Measurements from ENCODE around the gene RNASEL.
A peak's percentile ranks its signal among the peaks of the same experiment; 100 is the strongest.

RNASEL gene

DNA sequence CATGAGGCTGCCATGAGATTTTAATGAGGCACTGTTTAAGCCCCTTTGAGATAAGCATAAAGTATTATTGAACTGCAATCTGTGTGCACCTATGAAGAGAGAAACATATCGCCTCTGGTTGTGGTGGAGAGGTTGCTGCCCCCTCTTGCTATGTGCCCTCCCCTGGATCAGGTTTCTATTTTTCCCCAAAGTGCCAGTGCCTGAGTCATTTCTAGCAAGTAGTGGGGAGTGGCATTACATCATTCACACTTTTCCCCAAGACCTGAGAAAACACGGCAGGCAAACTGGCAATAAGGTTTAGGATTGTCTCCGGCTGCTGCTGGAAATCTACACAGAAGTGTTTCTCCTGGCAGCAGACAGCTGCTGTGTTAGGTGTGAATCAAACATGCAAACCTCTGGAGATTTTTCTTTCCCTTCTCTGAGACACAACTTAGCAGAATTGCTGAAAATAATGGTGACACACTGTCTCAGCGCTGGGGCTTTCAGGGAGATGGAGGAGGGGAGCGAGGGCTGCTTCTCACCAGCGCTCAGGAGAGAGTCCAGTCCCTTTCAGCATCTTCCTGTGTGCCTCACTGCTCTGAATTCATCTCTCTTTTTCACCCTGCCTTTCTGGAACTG is 28.8 kb upstream of the RNASEL start:
- H3K27me3 ChIP-seq (ENCODE audit: control insufficient read depth in 1 of 2, insufficient read depth in 2 of 2, low read length in 2 of 2) = no peaks in the 10 kb centered on the region
- H3K9ac ChIP-seq (ENCODE audit: low read length) = no peak overlapping the region
- no peaks in the 10 kb centered on the region for H3K36me3 ChIP-seq (ENCODE audit: insufficient read depth, low read length)
- H3K4me1 ChIP-seq (ENCODE audit: insufficient read depth, low read length) = peaks cover 18% of the 10 kb centered on the region
- H3K9me3 ChIP-seq (ENCODE audit: low read length) = no peaks in the 10 kb centered on the region
- no peak overlapping the region for H3K4me3 ChIP-seq (ENCODE audit: low read depth in 1 of 2, low read length in 2 of 2)
- no peak overlapping the region for H3K27ac ChIP-seq (ENCODE audit: low read depth, low read length)

- no peaks in the 10 kb centered on the region for H3K36me3 ChIP-seq (ENCODE audit: insufficient read depth, low read length)
- H3K27ac ChIP-seq (ENCODE audit: low read depth, low read length) = no peak overlapping the region
Measured at GRCh38 chr1:182617014-182617429, 28.0 kb upstream of the RNASEL start.

GRCh38 chr1:182616130-182617013 is 27.3 kb upstream of the RNASEL start:
- Histone ChIP-seq H3K4me3 (ENCODE audit: low read depth in 1 of 2, low read length in 2 of 2) (peak overlapping the region in 1 of 2 donors; percentile 64), H3K36me3 (ENCODE audit: insufficient read depth, low read length) (no peaks in the 10 kb centered on the region), H3K4me1 (ENCODE audit: insufficient read depth, low read length) (peaks cover 18% of the 10 kb centered on the region), H3K27me3 (ENCODE audit: control insufficient read depth in 1 of 2, insufficient read depth in 2 of 2, low read length in 2 of 2) (no peaks in the 10 kb centered on the region), H3K9ac (ENCODE audit: low read length) (no peak overlapping the region), H3K9me3 (ENCODE audit: low read length) (no peaks in the 10 kb centered on the region), H3K27ac (ENCODE audit: low read depth, low read length) (peak overlapping the region; percentile 89)

More at GRCh38 chr1:182617014-182617429, 28.0 kb upstream of the RNASEL start:
- Histone ChIP-seq H3K9me3 (ENCODE audit: low read length) (no peaks in the 10 kb centered on the region), H3K4me3 (ENCODE audit: low read depth in 1 of 2, low read length in 2 of 2) (no peak overlapping the region), H3K9ac (ENCODE audit: low read length) (no peak overlapping the region), H3K27me3 (ENCODE audit: control insufficient read depth in 1 of 2, insufficient read depth in 2 of 2, low read length in 2 of 2) (no peaks in the 10 kb centered on the region), H3K4me1 (ENCODE audit: insufficient read depth, low read length) (peaks cover 18% of the 10 kb centered on the region)

- Histone ChIP-seq H3K27ac (ENCODE audit: low read depth, low read length) (peak overlapping the region; percentile 89), H3K27me3 (ENCODE audit: control insufficient read depth in 1 of 2, insufficient read depth in 2 of 2, low read length in 2 of 2) (no peaks in the 10 kb centered on the region), H3K4me1 (ENCODE audit: insufficient read depth, low read length) (peaks cover 18% of the 10 kb centered on the region), H3K4me3 (ENCODE audit: low read depth in 1 of 2, low read length in 2 of 2) (peak overlapping the region; percentile 26 to 64), H3K9ac (ENCODE audit: low read length) (peak overlapping the region; percentile 35), H3K9me3 (ENCODE audit: low read length) (no peaks in the 10 kb centered on the region), H3K36me3 (ENCODE audit: insufficient read depth, low read length) (no peaks in the 10 kb centered on the region)
Measured at GRCh38 chr1:182615468-182616129, 26.5 kb upstream of the RNASEL start.

DNA sequence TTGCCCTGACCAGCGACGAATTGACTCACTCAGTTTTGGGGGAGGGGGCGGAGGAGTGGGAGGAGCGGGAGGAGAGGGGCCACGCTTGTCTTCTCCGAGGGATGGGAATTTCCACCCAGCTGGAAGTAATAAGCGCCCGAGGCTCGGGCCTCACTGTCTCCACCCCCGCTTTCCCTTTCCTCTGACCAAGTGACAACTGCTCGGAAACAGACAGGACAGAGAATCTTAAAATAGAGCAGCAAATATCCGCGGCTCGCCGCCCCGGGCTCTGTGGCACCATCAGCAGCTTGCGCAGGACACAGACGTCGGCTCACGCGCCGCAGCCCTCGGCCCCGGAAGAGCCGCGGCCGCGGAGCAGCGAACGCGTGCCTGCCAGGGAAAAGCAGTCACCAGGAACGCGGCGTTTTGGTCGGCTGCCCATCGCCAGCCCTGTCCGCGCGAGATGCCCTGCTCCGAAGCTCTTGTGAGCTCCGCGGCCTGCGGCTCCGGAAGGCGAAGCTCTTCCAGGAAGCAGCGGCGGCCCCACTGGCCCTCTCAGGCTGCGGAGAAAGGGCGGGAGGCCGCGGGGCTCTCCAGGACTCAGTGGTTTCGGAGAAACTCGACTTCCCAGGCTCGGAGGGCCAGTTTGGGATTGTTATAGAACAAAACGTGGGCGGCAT is 25.9 kb upstream of the RNASEL start:
- no peaks in the 10 kb centered on the region for H3K9me3 ChIP-seq (ENCODE audit: low read length)
- H3K4me1 ChIP-seq (ENCODE audit: insufficient read depth, low read length) = peaks cover 18% of the 10 kb centered on the region
- H3K27ac ChIP-seq (ENCODE audit: low read depth, low read length) = peak overlapping the region; percentile 89
- no peaks in the 10 kb centered on the region for H3K36me3 ChIP-seq (ENCODE audit: insufficient read depth, low read length)
- no peaks in the 10 kb centered on the region for H3K27me3 ChIP-seq (ENCODE audit: control insufficient read depth in 1 of 2, insufficient read depth in 2 of 2, low read length in 2 of 2)
- peak overlapping the region; percentile 26 to 64 for H3K4me3 ChIP-seq (ENCODE audit: low read depth in 1 of 2, low read length in 2 of 2)
- peak overlapping the region; percentile 35 for H3K9ac ChIP-seq (ENCODE audit: low read length)

DNA sequence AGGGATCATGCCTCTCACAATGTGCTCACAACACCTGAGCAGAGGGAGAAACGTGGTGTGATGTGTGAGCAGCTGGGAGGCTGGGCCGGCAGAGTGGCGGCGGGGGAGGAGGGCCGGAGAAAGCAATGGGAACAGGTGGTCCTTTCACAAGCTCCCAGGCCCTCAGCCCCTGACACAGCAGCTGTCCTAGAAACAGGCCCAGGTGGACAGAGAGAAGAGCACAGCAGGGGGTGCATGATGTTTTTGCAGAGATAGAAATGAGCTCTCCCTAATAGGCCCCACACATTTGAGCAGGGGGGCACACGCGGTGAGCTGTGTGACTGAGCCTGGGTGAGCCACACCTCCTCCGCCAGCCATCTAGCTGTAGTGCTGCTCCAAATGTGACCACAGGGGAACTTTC is 22.7 kb upstream of the RNASEL start:
- Histone ChIP-seq H3K9me3 (ENCODE audit: low read length) (no peaks in the 10 kb centered on the region), H3K27me3 (ENCODE audit: control insufficient read depth in 1 of 2, insufficient read depth in 2 of 2, low read length in 2 of 2) (no peaks in the 10 kb centered on the region)

GRCh38 chr1:182611326-182611725 is 22.3 kb upstream of the RNASEL start:
- Histone ChIP-seq H3K27me3 (ENCODE audit: control insufficient read depth in 1 of 2, insufficient read depth in 2 of 2, low read length in 2 of 2) (no peaks in the 10 kb centered on the region), H3K4me1 (ENCODE audit: insufficient read depth, low read length) (peaks cover 14% of the 10 kb centered on the region), H3K4me3 (ENCODE audit: low read depth in 1 of 2, low read length in 2 of 2) (no peak overlapping the region), H3K36me3 (ENCODE audit: insufficient read depth, low read length) (no peaks in the 10 kb centered on the region), H3K27ac (ENCODE audit: low read depth, low read length) (no peak overlapping the region), H3K9me3 (ENCODE audit: low read length) (no peaks in the 10 kb centered on the region), H3K9ac (ENCODE audit: low read length) (no peak overlapping the region)

More for the DNA sequence above, 22.7 kb upstream of the RNASEL start:
- peaks cover 18% of the 10 kb centered on the region for H3K4me1 ChIP-seq (ENCODE audit: insufficient read depth, low read length)
- no peak overlapping the region for H3K4me3 ChIP-seq (ENCODE audit: low read depth in 1 of 2, low read length in 2 of 2)
- no peak overlapping the region for H3K9ac ChIP-seq (ENCODE audit: low read length)
- H3K36me3 ChIP-seq (ENCODE audit: insufficient read depth, low read length) = no peaks in the 10 kb centered on the region
- no peak overlapping the region for H3K27ac ChIP-seq (ENCODE audit: low read depth, low read length)

DNA sequence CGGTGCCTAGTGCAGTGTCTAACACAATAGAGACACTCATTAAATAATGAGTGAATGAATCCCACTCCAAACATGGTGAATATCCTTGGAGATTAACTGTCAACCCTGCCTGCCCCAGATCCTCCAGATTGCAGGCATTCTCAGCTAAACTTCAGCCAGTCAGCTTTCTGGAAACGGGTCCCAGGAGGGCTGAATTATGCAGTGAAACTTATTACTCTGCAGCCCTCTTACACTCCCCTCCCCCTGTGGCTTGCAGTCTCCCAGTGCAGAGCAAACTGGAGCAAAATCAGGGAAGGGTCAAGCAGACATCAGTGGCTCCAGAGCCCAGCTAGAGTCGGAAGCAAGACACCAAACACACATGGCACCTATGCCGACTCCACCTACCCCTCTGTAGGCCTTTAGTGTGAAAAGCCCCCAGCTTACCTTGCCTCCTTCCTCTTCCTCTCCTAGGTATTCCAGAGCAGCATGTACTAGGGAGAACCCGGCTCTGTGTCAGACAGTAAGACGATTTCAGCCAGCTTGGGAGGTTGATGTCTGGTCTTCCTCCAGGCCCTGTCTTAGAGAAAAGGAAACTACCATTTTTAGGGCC is 21.6 kb upstream of the RNASEL start:
- H3K27me3 ChIP-seq (ENCODE audit: control insufficient read depth in 1 of 2, insufficient read depth in 2 of 2, low read length in 2 of 2) = no peaks in the 10 kb centered on the region
- no peaks in the 10 kb centered on the region for H3K9me3 ChIP-seq (ENCODE audit: low read length)
- H3K27ac ChIP-seq (ENCODE audit: low read depth, low read length) = no peak overlapping the region
- no peak overlapping the region for H3K4me3 ChIP-seq (ENCODE audit: low read depth in 1 of 2, low read length in 2 of 2)
- H3K9ac ChIP-seq (ENCODE audit: low read length) = no peak overlapping the region
- no peaks in the 10 kb centered on the region for H3K36me3 ChIP-seq (ENCODE audit: insufficient read depth, low read length)
- H3K4me1 ChIP-seq (ENCODE audit: insufficient read depth, low read length) = peaks cover 10% of the 10 kb centered on the region

GRCh38 chr1:182608845-182609610 is 20.0 kb upstream of the RNASEL start:
- H3K36me3 ChIP-seq (ENCODE audit: insufficient read depth, low read length) = no peaks in the 10 kb centered on the region
- no peaks in the 10 kb centered on the region for H3K9me3 ChIP-seq (ENCODE audit: low read length)
- no peak overlapping the region for H3K27ac ChIP-seq (ENCODE audit: low read depth, low read length)

GRCh38 chr1:182608236-182608635 is 19.2 kb upstream of the RNASEL start:
- Histone ChIP-seq H3K27me3 (ENCODE audit: control insufficient read depth in 1 of 2, insufficient read depth in 2 of 2, low read length in 2 of 2) (no peaks in the 10 kb centered on the region), H3K36me3 (ENCODE audit: insufficient read depth, low read length) (no peaks in the 10 kb centered on the region), H3K4me1 (ENCODE audit: insufficient read depth, low read length) (peaks cover 13% of the 10 kb centered on the region), H3K27ac (ENCODE audit: low read depth, low read length) (no peak overlapping the region), H3K9ac (ENCODE audit: low read length) (no peak overlapping the region), H3K9me3 (ENCODE audit: low read length) (no peaks in the 10 kb centered on the region), H3K4me3 (ENCODE audit: low read depth in 1 of 2, low read length in 2 of 2) (no peak overlapping the region)

More at GRCh38 chr1:182608845-182609610, 20.0 kb upstream of the RNASEL start:
- no peak overlapping the region for H3K9ac ChIP-seq (ENCODE audit: low read length)
- H3K4me3 ChIP-seq (ENCODE audit: low read depth in 1 of 2, low read length in 2 of 2) = no peak overlapping the region
- H3K4me1 ChIP-seq (ENCODE audit: insufficient read depth, low read length) = peaks cover 8% of the 10 kb centered on the region
- H3K27me3 ChIP-seq (ENCODE audit: control insufficient read depth in 1 of 2, insufficient read depth in 2 of 2, low read length in 2 of 2) = no peaks in the 10 kb centered on the region

Data from muscle layer of colon (tissue), 2 donors.